HEK293 (cell line): ENCODE data around the gene KANSL1.

Experiments used
- CTCF ChIP-seq: fragments of 450-650 bp; formaldehyde crosslinking; IDR thresholded peaks from 2 replicates; pipeline ENCODE4 v1.5.1; 2016; ENCODE audit warnings: missing biosample characterization, missing genetic modification characterization
- SP2 ChIP-seq: fragments of 450-650 bp; formaldehyde crosslinking; IDR thresholded peaks from 2 replicates; pipeline ENCODE4 v1.5.1; 2016; ENCODE audit warnings: missing biosample characterization, missing genetic modification characterization
- WT1 ChIP-seq: fragments of 450-650 bp; formaldehyde crosslinking; IDR thresholded peaks from 2 replicates; pipeline ENCODE4 v1.5.1; 2016; ENCODE audit warnings: missing biosample characterization, missing genetic modification characterization
- ZNF138 ChIP-seq: fragments of 450-650 bp; formaldehyde crosslinking; IDR thresholded peaks from 2 replicates; pipeline ENCODE4 v1.5.1; 2016; ENCODE audit warnings: missing biosample characterization, missing genetic modification characterization, borderline replicate concordance
- ZNF211 ChIP-seq: fragments of 450-650 bp; formaldehyde crosslinking; IDR thresholded peaks from 2 replicates; pipeline ENCODE4 v1.5.1; 2016; ENCODE audit warnings: low read depth, missing biosample characterization, missing genetic modification characterization
- ZNF266 ChIP-seq: fragments of 450-650 bp; formaldehyde crosslinking; IDR thresholded peaks from 2 replicates; pipeline ENCODE4 v1.5.1; 2016; ENCODE audit warnings: missing biosample characterization, missing genetic modification characterization, low read depth
- ZNF518A ChIP-seq: fragments of 450-650 bp; formaldehyde crosslinking; conservative IDR thresholded peaks from 2 replicates; pipeline ENCODE4 v1.5.1; 2016; ENCODE audit warnings: low read depth, missing biosample characterization, missing genetic modification characterization
- ZNF585B ChIP-seq: fragments of 450-650 bp; formaldehyde crosslinking; IDR thresholded peaks from 2 replicates; pipeline ENCODE4 v1.5.1; 2016; ENCODE audit warnings: missing biosample characterization, missing genetic modification characterization

- no peak for TF ChIP-seq CTCF (tag by site-specific recombination)
- TF ChIP-seq ZNF585B (tag by site-specific recombination), result no peak
- TF ChIP-seq ZNF266 (tag by site-specific recombination), result no peak
- TF ChIP-seq SP2, result no peak
- no peak for TF ChIP-seq ZNF211 (tag by site-specific recombination)
- TF ChIP-seq ZNF518A (tag by site-specific recombination), result no peak
- TF ChIP-seq ZNF138 (tag by site-specific recombination), result no peak
- no peak for TF ChIP-seq WT1
Observed at GRCh38 chr17:46033392-46033791, 159.8 kb downstream of the KANSL1 start.
